HG03097 (cell line): ENCODE results near the gene HCRTR1.
"Not testable (repeated sequence)": the region's sequence is repeated elsewhere in the genome, so short reads cannot be mapped to it uniquely, and the experiment has no call there.

Experiments used
- ATAC-seq: cut with Tn5 transposase; IDR thresholded peaks from one replicate; pipeline ENCODE4 v1.9.1; 2021; ENCODE audit not compliant: unreplicated experiment, low FRiP score

HCRTR1 gene

DNA sequence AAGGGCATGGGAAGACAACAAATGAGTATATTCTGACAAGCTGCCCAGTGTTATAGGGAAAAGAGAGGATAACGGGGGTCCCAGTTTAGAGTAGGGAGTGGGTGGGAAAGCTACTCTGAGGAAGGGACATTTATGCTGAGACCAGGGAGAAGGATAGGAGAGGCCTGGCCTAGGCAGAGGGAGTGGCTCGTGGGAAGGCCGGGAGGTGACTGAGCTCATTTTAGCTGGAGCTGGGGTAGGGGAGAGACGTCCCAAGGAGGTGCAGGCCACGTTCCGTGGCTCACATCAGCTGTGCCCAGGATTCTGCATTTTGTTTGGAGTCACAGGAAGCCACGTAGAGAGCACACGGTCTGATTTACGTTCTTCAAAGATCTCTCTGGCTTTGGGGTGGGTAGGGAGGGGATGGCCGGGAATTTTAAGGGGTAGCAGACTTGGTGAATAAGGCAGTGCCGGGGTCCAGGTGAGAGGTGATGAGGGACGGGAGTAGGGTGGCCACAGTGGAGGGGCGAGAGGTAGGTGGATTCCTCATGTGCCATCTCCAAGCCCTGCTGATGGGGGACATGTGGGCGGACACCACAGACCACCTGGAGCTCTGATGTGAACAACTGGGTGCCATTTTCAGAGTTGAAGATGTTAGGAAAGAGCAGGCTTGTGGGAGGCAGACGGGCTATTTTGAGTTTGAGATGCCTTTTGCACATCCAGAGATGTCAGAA, 36.4 kb upstream of the HCRTR1 start:
- no peak for ATAC-seq

DNA sequence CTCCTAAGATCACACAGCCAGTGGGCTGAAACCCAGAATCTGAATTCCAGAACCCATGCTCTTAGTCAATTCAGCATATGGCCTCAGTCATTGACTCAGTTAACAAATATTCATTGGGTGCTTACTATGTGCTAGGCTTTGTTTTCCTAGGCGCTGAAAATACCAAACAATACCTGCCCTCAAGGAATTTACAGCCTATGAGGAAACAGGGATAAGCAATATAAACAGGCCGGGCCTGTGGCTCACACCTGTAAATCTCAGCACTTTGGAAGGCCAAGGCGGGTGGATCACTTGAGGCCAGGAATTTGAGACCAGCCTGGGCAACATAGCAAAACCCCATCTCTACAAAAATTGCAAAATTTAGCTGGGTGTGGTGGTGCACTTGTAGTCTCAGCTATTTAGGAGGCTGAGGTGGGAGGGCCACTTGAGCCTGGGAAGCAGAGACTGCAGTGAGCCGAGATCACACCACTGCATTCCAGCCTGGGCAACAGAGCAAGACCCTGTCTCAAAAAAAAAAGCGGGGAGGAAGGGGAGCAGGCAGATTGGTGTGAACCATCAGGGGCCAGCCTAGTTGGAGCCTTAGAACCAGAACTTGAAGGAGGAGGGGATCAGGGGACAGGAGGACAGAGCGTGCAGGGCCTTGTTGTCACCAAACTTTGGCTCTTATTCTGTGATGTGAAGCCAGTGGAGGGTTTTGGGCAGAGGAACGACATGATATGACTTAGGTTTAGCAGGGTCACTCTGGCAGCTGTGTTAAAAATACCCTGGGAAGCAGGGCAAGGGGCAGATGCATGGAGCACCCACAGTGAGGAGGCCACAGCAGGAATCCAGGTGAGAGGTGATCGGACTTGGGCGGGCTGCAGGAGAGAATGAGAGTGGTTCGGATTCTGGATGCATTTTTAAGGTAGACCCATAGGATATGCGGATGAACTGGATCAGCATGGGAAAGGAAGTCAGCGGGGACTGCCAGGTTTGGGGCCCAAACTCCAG, 35.4 kb upstream of the HCRTR1 start:
- ATAC-seq, result no peak

GRCh38 chr1:31583082-31583994, 34.2 kb upstream of the HCRTR1 start:
- no peak for ATAC-seq

DNA sequence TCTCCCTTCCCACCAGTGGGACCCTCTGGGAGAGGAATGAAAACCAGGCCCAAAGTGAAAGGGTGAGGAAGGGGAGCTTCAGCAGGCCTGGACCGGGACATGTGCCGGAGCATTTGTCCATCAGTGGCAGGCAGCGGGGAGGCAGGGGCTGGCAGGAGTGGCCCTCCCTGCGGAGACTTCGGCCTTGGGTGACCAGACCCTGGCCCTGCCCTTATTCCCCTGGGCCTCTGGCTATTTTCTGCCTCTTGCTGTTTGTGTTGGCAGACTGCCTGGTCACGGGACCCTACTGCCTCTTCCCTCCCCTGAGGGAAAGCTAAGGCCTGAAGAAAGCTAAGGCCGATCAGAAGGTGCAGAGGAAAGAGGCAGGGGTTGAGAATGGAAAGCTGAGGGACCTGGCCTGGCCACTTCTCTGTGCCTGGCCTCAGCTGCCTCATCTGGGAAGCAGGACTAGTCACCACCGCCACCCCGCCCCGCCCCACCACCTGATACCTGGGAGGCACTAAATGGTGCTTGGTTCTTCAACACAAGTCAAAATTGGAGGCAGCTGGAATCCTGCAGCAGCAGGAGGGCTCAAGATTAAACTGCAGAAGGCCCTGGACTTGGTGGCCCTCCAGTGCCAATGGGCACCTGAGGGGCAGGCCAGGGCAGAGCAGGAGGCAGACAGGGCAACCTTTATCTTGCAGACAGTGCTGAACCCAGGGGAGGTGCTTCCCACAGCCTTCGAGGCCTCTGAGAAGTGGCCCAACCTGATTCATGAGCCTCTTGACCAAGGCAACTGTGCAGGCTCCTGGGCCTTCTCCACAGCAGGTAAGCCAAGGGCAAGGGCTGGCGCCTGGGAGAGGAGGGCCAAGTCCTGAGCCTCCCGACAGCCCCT, 33.3 kb upstream of the HCRTR1 start:
- no peak for ATAC-seq

GRCh38 chr1:31584869-31585735, 32.4 kb upstream of the HCRTR1 start:
- ATAC-seq, result no peak

DNA sequence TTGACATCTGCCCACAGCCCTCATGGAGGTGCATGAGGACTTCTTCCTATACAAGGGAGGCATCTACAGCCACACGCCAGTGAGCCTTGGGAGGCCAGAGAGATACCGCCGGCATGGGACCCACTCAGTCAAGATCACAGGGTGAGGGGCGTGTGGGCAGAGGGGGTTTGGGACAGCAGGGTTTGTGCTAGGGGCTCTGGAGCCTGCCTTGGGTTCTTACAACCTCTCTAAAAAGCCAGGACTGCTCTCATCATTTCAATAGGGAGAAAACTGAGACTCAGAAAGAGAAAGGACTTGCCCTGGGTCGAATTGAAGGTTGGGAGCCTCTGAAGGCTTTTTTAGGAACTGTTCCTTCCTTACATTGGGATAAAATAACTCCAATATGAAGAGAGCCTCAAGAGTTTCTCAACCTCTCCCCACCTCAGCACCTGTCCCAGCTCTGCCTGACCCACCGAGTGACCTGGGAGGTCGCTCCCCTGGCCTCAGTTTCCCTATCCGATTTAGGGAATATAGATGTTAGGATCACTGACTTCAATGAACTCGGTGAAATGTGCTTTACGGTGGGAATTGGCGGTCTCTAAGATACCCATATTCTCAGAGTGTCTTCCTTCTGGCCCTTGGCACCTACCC, 31.6 kb upstream of the HCRTR1 start:
- no peak for ATAC-seq

DNA sequence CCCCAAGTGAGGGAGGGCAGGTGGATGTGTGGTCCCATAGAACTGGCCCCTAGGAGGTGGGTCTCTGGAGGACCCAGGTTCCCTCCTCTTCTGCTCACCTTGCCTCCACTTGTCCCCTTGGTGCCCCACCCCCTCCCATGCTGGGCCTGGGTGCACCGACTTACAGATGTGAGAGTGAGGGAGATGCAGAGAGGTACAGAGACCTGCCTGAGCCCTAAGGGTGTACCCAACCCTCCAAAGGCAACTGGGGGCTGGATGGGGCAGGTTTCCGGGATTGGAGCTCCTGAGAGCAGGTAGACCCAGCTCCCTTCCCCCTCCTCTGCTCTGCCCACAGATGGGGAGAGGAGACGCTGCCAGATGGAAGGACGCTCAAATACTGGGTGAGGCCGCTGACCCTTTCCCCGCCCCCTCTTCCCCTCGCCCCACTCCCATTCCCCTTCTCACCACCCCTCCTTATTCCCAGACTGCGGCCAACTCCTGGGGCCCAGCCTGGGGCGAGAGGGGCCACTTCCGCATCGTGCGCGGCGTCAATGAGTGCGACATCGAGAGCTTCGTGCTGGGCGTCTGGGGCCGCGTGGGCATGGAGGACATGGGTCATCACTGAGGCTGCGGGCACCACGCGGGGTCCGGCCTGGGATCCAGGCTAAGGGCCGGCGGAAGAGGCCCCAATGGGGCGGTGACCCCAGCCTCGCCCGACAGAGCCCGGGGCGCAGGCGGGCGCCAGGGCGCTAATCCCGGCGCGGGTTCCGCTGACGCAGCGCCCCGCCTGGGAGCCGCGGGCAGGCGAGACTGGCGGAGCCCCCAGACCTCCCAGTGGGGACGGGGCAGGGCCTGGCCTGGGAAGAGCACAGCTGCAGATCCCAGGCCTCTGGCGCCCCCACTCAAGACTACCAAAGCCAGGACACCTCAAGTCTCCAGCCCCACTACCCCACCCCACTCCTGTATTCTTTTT, 30.8 kb upstream of the HCRTR1 start:
- ATAC-seq, result no peak

- not testable (repeated sequence) for ATAC-seq
These were observed 30.2 kb upstream of the HCRTR1 start for GRCh38 chr1:31587328-31587699.

GRCh38 chr1:31587720-31588423, 29.6 kb upstream of the HCRTR1 start:
- no peak for ATAC-seq

GRCh38 chr1:31588751-31589515, 28.6 kb upstream of the HCRTR1 start:
- ATAC-seq, result no peak

DNA sequence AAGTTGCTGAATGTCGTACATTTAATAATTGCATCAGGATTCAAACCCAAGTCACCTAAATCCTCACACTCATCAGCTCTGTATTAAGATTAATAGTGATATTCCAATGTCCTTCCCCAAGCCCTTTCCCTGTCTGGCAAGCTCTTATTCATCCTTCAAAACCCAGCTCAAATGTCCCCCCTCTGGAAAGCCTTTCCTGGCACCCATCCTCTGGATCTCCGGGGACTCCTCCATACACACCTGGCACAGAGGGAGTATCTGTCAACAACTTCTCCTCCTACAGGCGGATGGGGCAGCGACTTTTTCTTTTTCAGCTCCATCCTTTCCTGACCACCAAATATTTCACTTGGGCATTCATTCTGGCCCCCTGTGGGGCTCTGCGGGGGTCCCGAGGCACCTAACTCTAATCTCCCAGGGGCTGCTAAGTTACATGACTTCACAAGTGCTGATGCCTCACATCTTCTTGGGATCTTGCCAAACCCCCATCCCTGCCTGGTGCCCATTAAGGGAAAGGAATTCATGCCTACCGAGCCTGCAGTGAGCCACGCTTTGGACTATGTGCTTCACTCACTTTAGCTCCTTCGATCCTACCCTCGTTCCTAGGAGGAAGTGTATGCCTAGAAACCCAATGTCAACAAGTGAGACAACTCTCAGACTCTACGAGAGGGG, 25.9 kb upstream of the HCRTR1 start:
- no peak for ATAC-seq

GRCh38 chr1:31592132-31592531, 25.4 kb upstream of the HCRTR1 start:
- ATAC-seq, result no peak

GRCh38 chr1:31593136-31593665, 24.3 kb upstream of the HCRTR1 start:
- ATAC-seq, result no peak

GRCh38 chr1:31593770-31594632, 23.5 kb upstream of the HCRTR1 start:
- no peak for ATAC-seq
